Cortex of kidney (tissue), 1 donor: Measurements from ENCODE around the gene LILRB3.
"Not testable (repeated sequence)": the region's sequence is repeated elsewhere in the genome, so short reads cannot be mapped to it uniquely, and the experiment has no call there.

Source experiments
- DNase-seq: peaks from one replicate; lab custom pipeline; 2025; lab: John Stamatoyannopoulos, UW

Gene LILRB3

DNA sequence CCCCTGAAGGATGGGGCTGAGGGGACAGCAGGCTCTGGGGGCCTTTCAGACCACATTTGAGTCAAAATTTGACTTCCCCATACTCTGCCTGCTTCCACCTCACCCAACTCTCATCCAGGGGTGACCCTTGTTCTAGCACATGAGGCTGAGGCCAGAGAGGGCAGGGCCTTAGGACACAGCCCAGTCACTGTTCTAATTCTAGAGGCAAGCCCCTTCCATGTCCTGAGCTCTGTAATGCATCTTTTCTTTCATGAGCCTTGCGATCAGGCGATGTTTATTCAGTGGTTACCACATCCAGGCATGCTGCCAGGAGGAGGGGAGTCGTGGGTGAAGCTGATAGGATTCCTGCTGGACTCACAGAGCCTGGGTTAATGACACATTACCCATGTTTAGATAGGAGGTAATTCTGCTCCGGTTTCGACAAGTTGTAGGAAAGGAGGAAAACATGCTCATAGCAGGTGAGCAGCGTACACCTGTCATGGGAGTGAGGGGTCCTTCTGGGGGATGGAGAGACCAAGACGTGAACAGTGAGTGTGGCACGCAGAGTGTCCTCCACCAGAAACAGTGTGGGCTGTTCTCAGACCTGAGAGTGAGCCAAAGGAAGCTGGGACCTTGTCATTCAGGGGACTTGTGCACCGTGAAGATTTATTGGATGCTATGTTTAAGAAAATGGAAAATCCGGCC lies 12.9 kb downstream of the LILRB3 start:
- no peak for DNase-seq

DNA sequence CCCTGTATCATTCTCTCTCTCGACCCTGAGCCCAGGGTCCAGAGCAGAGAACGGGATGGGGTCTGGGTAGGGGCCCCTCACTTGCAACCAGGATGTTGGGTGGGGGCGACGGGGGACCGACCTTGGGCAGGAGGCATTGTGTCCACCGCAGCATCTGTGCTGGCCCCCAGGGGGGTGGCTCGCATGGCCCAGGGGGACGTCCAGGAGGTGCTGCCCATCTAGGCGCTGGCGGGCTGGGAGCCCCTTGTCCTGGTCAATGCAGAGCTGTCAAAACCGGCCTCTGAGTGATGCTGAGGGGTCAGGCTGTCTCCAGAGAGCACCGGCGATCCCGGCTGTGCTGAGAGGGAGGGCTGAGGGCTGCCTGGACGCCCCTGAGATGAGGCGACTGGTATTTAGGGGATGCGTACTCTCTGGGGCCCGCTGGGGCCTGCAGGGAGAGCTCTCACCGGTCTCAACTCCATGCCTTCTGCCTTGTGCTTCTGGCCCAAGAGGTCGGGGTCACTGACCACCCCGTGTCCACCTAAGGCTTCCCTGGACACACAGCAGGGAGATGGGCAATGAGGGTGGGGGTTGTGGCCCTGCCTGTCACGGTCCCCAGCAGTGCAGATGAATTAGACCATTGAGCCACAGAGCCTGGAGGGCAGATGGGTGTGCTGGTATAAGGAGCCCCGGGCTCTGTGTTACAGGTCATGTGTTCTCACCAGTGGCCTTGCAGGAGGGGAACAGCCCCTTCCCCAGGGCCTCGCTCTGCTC lies 13.6 kb downstream of the LILRB3 start:
- DNase-seq: no peak

DNA sequence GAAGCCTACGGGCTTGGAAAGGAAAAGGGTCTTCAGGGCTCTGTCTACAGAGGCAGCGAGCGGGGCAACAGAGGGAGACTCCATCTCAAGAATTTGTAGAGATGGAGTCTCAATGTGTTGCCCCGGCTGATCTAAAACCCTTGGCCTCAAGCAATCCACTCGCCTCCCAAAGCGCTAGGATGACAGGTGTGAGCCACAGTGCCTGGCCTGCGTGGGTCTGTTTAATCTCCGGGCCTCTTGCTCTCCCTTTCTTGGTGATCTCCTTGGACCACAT lies 14.1 kb downstream of the LILRB3 start:
- DNase-seq: no peak

DNA sequence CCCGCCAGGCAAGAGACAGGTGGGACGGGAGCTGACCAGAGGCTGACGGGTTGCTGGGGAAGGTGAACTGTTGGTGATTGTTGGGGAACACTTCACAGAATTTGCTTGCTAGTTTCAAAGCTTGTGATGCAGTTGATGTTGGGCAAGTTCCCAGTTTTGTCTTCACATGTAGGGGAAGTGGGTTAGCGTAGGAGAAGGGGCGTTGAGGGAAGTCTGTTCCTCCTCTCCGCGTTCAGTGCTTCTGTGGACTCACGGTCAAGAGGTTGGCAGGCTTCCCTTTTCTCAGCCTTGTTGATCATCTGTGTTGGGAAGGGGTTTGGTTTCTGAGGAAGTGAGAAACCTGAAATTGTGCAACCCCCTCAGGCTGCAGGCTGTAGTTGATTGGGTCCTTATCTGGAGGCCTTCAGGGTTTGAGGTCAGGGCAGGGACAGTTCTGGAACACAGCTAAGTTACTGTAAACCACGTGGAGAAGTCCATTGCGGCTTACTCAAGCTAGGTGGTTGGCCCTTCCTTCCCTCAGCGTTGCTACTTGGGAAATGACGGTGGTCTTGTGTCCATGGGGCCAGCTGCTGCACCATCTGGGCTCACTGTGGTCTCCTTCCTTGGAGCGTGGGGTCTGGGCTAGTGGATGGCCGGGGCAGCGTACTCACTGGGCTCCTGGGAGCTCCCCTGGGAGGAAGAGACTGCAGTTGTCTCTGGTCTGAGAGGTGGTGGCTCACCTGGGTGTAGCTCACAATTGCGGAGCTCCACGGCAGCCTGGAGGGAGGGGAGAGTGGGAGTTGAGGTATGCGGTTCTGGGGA lies 14.6 kb downstream of the LILRB3 start:
- DNase-seq: no peak

DNA sequence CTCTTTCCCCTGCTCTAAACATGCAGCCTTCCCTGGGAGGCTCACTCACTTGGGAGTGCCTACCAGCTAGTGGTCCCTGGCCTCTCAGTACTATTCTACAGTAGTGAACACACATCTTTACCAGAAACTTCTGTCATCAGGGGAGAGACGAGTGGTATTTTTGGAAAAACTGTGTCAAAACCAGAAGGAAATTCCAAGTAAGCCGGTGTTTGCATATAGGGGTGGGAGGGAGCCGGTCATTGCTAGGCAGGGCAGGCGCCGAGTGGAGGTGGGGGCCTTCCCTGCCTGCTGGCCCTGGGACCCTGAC lies 15.2 kb downstream of the LILRB3 start:
- DNase-seq: no peak

DNA sequence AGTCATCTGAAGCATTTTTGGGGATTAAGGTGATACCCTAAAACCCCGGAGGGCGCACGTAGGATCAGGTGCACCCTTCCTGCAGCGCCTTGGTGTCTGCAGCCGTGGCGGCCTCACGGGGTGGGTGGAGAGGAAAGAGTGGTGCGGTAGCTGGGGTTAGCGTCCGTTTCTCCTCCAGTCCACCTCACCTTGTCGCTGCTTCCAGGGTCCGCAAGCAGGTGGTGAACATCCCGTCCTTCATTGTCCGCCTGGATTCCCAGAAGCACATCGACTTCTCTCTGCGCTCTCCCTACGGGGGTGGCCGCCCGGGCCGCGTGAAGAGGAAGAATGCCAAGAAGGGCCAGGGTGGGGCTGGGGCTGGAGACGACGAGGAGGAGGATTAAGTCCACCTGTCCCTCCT lies 15.6 kb downstream of the LILRB3 start:
- DNase-seq: not testable (repeated sequence)

DNA sequence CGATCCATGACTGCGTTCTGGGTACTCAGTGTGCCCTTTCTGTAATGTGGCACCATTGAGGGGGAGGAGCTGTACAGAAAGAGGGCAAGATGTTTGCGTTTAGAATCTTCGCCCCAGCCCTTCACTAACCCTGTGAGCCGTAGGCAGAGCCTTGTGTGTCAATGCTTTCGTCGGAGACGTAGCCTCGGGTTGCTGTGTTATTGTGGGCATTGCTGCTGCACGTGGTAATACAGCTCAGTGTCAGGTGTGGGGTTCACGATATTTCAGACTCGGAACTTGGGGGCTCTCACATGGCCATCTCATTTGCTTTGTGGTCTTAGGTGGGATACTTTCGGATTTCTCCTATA lies 16.0 kb downstream of the LILRB3 start:
- no peak for DNase-seq

DNA sequence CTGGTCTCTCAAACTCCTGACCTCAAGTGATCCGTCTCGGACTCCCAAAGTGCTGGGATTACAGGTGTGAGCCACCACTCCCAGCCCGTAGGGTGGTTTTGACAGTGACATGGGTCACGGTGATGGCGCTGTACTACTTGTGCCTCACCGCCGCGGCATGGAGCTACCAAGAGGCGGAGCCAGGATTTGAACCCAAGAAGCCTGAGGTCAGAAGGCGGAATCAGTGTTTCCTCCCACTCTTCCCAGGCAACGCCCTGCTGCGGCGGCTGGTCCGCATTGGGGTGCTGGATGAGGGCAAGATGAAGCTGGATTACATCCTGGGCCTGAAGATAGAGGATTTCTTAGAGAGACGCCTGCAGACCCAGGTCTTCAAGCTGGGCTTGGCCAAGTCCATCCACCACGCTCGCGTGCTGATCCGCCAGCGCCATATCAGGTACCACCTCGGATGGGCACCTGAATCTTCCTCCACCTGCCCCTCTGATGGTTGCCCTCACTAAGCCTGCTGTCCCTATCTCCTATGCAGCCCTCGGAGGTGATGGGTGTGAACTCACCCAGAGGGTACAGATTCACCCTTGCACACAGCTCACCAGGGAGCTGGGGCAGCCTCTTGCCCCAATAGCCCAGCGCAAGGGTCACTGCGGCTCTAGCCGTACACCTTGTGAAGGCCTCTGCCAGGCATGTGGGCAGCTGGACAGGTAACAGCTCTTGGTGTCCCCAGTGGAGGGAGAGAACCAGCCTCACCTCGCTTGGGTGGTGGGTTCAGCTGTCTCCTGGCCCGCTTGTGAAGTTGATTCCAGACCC lies 16.6 kb downstream of the LILRB3 start:
- no peak for DNase-seq

DNA sequence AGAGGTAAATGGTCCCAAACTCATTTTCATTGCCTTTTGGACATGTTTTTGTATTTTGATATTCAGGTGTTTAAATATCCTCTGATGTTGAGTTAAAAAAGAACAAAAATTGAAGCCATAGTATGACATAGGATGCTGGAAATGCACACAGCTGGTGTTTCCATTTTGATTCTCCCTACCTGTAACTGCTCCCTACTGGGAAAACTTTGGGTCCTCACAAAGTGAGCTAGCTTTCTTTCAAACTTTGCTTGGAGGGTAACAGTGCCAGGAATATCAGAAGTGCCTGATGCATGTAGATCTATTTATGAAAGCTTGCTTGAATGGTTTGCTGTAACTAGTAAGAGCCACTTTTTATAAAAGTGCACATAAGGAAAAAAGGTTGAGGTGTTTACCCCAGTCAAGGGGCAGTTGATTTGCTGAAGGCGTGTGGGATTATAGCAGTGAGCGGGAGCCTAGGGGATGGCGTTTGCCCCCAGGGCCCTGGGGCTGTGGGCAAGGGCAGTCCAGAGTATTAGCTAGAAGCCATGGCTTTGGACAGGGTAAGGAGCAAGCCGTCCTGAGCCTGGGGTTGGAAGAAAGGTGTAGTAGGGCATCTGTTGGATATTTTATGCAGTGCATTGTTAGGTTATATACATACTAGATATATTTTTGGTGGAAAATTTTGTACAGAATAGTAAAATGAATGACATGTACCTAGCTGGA lies 17.9 kb downstream of the LILRB3 start:
- no peak for DNase-seq

DNA sequence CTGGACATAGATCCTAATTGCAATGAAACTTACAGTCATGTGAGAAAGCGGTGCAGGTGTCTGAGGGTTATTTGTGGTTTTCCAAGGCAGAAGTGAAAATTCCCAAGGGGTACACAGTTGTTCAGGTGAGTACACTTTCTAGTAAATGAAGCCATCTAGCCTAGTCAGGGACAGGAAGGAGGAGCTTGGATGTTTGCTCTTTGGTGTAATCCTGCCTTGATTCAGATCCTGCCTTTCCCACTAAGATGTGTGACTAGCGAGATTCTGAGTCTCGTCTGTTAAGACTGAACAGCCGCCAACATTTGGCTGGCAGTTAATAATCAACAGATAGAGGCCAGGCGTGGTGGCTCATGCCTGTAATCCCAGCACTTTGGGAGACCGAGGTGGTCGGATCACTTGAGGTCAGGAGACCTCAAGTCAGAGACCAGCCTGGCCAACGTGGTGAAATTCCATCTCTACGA lies 19.6 kb downstream of the LILRB3 start:
- no peak for DNase-seq

DNA sequence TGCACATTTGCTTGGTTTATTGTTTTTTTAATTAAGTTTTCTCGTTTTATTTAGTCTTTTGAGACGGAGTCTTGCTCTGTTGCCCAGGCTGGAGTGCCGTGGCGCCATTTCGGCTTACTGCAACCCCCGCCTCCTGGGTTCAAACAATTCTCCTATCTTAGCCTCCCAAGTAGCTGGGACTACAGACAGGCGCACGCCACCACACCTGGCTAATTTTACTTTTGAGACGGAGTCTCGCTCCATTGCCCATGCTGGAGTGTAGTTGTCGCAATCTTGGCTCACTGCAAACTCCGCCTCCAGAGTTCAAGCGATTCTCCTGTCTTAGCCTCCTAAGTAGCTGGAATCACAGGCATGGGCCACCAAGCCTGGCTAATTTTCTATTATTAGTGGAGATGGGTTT lies 20.8 kb downstream of the LILRB3 start:
- DNase-seq: no peak

DNA sequence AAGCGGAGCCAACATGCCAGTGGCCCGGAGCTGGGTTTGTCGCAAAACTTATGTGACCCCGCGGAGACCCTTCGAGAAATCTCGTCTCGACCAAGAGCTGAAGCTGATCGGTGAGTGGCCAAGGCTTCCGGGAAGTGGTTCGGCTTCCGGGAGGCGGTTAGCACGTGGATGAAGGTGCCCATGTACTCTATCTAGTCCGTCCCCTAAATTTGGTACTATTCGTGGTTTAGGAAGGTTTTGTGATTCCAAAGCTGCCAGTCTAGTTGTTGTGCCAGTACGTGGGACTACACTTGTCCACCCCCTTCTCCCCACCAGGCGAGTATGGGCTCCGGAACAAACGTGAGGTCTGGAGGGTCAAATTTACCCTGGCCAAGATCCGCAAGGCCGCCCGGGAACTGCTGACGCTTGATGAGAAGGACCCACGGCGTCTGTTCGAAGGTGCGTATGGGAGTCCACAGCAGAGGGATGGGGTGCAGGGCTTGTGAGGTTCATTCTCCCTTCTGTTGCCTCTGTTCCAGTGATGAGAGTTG lies 21.6 kb downstream of the LILRB3 start:
- DNase-seq: no peak

DNA sequence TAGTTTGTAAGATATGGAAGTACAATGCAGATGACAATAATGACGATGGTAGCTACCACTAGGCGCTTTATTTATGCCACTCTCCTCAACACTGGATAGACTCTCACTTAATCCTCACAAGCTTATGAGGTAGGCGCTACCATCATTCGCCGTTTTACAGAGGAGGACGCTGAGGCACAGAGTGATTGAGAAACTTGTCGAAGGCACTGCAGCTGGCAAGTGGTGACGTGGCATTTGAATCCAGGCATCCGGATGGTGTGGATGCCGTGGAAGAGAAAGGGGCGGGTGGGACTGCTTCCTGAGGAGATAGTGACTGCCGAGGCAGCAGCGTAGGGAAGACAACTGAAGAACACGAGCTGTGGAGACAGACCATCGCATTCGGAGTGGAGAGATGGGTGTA lies 23.4 kb downstream of the LILRB3 start:
- DNase-seq: no peak

DNA sequence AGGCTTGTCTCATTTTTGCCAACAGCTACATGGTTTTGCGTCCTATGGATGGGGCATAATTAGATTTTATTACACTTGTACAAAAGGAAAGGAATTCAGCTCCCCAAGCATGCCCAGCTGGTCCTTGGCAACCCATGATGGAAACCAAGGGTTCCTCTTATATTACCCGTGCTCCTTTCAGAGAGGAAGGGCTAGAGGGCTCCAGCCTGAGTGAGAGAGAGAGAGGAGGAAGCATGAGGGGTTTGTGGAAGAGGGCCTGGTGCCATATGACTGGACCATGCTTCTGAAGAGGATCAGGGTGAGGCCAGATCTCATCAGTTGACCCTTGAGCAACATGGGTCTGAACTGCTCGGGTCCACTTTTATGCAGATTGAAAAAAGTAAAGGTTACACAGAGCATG lies 25.7 kb downstream of the LILRB3 start:
- DNase-seq: no peak

DNA sequence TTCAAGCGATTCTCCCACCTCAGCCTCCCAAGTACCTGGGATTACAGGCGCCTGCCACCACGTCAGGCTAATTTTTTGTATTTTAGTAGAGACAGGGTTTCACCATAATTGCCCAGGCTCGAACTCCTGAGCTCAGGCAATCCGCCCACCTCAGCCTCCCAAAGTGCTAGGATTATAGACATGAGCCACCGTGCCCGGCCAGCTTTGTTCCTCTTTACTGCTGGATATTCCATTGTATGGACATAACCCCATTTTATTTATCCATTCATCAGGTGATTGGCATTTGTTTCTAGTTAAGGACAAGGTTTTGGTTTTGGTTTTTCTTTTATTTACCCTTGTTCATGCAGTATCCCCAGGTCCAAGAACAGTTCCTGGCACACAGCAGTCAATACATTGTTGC lies 26.3 kb downstream of the LILRB3 start:
- no peak for DNase-seq

DNA sequence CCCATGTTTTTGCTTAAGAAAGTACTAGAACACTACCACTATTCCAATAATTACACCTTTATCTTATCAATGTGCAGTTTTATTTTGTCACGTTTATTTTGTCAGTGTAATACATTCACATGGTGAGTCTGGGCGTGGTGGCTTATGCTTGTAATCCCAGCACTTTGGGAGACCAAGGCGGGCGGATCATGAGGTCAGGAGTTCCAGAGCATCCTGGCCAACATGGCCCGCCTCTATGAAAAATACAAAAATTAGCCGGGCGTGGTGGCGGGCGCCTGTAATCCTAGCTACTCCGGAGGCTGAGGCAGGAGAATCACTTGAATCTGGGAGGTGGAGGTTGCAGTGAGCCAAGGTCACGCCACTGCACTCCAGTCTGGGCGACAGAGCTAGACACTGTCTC lies 28.3 kb downstream of the LILRB3 start:
- not testable (repeated sequence) for DNase-seq

DNA sequence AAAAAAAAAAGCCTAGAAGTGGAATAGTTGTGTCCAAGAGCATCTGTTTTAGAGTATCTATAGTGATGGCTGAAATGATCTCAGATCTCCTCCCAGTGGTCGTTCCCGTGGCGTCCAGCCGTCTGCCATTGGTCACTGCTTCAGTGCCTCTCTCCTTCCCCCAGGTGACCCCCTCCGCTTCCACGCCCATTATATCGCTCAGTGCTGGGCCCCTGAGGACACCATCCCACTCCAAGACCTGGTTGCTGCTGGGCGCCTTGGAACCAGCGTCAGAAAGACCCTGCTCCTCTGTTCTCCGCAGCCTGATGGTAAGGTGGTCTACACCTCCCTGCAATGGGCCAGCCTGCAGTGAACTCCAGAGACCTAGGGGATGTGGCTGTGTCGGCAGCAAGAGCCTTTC lies 29.8 kb downstream of the LILRB3 start:
- DNase-seq: no peak

DNA sequence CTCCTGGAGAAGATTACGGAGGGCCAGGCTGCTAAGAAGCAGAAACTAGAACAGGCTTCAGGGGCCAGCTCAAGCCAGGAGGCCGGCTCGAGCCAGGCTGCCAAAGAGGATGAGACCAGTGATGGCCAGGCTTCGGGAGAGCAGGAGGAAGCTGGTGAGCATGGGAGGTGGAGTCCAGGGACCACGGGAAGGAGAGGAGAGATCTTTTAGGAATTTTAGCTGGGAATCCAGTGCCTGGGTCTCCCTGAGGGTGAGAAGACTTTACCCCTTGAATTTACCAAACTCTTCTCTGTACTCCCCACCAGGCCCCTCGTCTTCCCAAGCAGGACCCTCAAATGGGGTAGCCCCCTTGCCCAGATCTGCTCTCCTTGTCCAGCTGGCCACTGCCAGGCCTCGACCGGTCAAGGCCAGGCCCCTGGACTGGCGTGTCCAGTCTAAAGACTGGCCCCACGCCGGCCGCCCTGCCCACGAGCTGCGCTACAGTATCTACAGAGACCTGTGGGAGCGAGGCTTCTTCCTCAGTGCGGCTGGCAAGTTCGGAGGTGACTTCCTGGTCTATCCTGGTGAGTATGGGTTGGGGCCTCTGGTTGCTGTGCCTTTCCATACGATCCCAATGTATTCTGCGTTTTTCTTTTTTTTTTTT lies 30.9 kb downstream of the LILRB3 start:
- DNase-seq: no peak

DNA sequence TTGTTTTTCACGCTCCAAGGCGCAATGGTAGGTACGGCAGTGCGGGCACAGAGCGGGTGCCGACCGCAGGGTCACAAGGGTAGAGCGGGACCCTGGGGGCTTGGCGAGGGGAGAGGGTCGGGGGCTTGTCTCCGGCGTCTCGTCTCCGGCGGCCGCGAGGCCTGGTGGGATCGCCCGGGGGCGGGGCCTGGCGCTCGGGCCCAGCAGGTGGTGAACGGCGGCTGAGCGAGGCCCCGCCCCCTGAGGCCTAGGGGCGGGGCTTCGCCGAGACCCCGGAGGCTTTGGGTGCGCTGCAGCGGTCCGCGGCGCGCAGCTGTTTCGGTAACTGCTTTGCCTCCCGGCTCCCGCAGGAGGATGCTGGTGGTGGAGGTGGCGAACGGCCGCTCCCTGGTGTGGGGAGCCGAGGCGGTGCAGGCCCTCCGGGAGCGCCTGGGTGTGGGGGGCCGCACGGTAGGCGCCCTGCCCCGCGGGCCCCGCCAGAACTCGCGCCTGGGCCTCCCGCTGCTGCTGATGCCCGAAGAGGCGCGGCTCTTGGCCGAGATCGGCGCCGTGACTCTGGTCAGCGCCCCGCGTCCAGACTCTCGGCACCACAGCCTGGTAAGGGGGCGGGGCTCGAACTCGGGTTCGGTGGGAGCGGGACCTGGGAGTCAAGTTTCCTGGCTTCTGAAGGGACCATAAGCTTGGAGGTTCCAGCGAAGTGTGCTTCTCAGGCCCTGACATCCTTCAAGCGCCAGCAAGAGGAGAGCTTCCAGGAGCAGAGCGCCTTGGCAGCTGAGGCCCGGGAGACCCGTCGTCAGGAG lies 31.6 kb downstream of the LILRB3 start, which contains the start of gene TSEN34:
TSS of gene TSEN34 (plus strand) at position 298 of the 800 bp plus-strand sequence. CDS start at position 355, 57 bp downstream.
- no peak for DNase-seq

DNA sequence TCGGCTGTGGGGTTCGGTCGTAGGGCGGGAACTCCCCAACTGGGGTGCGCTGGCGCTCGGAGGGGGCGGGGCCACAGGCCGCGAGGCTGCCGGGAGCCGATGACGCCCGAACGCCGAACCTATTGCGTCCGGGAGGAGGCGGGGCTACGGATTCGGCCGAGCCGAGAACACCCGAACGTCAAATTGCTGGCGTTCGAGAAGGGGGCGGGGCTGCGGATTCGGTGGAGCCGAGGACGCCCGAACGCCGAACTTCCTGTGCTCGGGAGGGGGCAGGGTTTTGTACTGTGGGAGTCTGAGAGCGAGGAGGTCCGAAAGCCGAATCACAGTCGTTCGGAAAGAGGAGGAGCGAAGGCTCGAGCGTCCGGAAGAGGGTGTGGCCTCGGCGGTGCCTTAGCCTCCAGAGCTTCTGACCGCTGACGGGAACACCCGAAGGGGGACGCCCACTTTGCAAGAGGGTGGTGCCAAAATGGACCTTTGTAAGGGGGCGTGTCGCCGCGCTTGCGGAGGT lies 32.2 kb downstream of the LILRB3 start:
- peak; percentile 98 for DNase-seq
